Measurements from ENCODE around the gene CEBPG.

CEBPG gene

DNA sequence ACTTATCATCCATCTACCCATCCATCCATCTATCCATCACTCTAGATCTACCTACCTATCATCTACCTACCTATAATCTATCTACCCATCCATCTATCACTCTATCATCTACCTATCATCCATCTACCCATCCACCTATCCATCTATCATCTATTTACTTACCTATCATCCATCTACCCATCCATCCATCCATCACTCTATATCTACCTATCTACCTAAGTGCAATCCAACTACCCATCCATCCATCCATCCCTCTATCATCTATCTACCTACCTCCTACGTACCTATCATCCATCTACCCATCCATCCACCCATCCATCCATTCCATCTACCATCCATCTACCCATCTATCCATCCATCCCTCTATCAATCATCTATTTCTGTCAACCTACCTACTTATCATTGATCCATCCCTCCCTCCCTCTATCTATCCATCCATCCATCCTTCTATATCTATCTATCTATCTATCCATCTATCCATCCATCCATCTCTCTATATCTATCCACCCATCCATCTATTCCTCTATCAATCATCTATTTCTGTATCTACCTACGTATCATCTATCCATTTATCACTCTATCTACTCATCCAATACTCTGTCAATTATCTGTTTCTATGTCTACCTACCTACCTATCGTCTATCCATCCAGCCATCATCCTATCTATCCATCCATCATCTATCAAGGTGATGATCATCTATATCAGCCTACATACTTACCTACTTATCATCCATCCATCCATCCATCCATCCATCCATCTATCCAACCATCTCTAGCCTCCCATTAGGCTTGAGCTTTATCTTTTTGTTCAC is 49.1 kb downstream of the CEBPG start:
- H3K27me3 ChIP-seq (ENCODE audit: insufficient read depth, low read length): no peaks in the 10 kb centered on the region
- peaks cover 14% of the 10 kb centered on the region for H3K4me1 ChIP-seq (ENCODE audit: insufficient read depth, low read length)

GRCh38 chr19:33424181-33424580 is 50.7 kb downstream of the CEBPG start:
- Histone ChIP-seq H3K27me3 (ENCODE audit: insufficient read depth, low read length) (no peaks in the 10 kb centered on the region), H2AFZ (ENCODE audit: low read depth, low read length) (no peak overlapping the region), H3K4me1 (ENCODE audit: insufficient read depth, low read length) (peaks cover 9% of the 10 kb centered on the region)

More for the DNA sequence above, 49.1 kb downstream of the CEBPG start:
- Histone ChIP-seq H3K36me3 (ENCODE audit: insufficient read depth, low read length) (no peaks in the 10 kb centered on the region), H3K4me3 (ENCODE audit: low read length) (no peak overlapping the region), H2AFZ (ENCODE audit: low read depth, low read length) (no peak overlapping the region), H3K9me3 (ENCODE audit: low read length) (no peaks in the 10 kb centered on the region)

GRCh38 chr19:33426621-33427361 is 53.3 kb downstream of the CEBPG start:
- no peak overlapping the region for H2AFZ ChIP-seq (ENCODE audit: low read depth, low read length)
- H3K4me1 ChIP-seq (ENCODE audit: insufficient read depth, low read length): no peaks in the 10 kb centered on the region
- no peaks in the 10 kb centered on the region for H3K36me3 ChIP-seq (ENCODE audit: insufficient read depth, low read length)

More at GRCh38 chr19:33424181-33424580, 50.7 kb downstream of the CEBPG start:
- H3K4me3 ChIP-seq (ENCODE audit: low read length): no peak overlapping the region
- H3K9me3 ChIP-seq (ENCODE audit: low read length): no peaks in the 10 kb centered on the region
- H3K36me3 ChIP-seq (ENCODE audit: insufficient read depth, low read length): no peaks in the 10 kb centered on the region

DNA sequence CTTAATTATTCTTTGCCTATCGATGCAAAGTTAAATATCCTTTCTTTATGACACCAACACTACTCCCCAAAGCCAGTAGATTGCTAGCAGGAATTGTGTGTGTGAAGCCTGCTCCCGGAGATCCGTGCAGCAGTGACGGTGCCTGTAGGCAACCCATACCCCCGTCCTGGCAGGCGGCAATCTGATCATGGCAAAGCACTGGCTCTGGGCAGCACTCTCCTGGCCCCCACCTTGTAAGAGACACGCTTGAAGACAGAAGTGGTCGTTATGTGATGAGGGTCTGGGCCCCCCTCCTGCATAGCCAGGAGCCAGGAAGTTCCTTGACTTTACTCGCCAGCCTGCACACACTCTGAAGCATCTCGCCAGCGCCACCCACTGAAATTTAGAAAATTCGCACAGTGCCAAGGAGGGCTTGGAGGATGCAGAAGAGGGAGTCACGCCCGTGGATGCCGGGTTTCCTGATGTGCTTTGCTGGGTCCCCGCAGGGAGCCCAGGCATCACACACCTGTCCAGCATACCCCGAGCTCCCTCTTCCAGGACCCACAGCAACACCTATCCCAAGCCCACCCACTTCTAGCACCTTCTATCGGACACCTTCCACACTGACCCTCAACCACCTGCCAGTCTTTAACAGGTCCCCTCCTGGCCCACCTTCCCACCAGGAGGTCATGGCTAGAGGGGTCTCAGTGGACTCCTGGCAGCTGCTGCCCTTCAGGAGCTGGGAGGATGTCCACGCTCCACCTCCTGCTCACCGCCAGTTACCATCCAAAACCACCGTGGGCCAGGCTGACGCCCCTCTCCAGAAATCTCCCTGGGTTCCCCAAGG is 54.5 kb downstream of the CEBPG start:
- no peak overlapping the region for H2AFZ ChIP-seq (ENCODE audit: low read depth, low read length)
- no peaks in the 10 kb centered on the region for H3K27me3 ChIP-seq (ENCODE audit: insufficient read depth, low read length)
- H3K36me3 ChIP-seq (ENCODE audit: insufficient read depth, low read length): no peaks in the 10 kb centered on the region
- H3K9me3 ChIP-seq (ENCODE audit: low read length): no peaks in the 10 kb centered on the region
- H3K4me3 ChIP-seq (ENCODE audit: low read length): no peak overlapping the region
- H3K4me1 ChIP-seq (ENCODE audit: insufficient read depth, low read length): peaks cover 2% of the 10 kb centered on the region

More at GRCh38 chr19:33426621-33427361, 53.3 kb downstream of the CEBPG start:
- Histone ChIP-seq H3K9me3 (ENCODE audit: low read length) (no peaks in the 10 kb centered on the region), H3K27me3 (ENCODE audit: insufficient read depth, low read length) (no peaks in the 10 kb centered on the region), H3K4me3 (ENCODE audit: low read length) (no peak overlapping the region)

GRCh38 chr19:33428627-33429125 is 55.2 kb downstream of the CEBPG start:
- Histone ChIP-seq H3K36me3 (ENCODE audit: insufficient read depth, low read length) (no peaks in the 10 kb centered on the region), H2AFZ (ENCODE audit: low read depth, low read length) (no peak overlapping the region), H3K4me3 (ENCODE audit: low read length) (no peak overlapping the region), H3K27me3 (ENCODE audit: insufficient read depth, low read length) (no peaks in the 10 kb centered on the region), H3K9me3 (ENCODE audit: low read length) (no peaks in the 10 kb centered on the region), H3K4me1 (ENCODE audit: insufficient read depth, low read length) (peaks cover 2% of the 10 kb centered on the region)

DNA sequence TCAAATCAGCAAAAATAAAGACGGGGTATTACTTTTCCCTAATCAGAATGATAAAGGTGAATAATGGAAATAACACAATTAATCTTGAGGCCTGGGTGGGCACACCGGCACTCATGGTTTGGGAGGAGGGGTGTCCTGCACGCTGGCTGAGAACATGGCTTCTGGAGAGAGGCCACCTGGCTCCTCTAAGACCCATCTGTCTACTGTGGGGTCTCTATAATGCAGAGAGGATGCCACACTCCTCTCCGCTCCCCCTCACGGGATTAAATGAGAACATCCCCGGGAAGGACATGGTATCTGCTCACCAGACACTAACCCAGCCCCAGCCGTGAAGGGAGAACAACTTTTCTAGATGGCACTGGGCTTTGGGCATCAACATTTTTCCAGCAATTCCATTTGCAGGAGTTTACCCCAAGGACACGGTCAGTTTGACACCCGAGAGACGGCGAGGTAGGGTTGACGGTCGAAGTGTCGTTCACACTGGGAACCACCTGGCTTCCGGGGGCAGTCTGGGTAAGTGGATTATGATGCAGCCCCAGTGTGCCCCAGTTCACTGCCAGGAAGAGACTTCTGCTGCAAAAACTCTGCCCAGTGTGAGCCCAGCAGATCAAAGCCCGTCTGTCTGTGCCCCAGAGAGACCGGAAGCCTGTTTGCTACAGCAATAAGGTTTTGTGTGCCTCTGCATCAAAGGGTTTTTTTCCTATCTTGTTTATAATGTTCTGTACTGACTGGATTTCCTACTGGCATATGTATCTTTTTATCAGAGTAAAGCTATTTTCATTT is 56.6 kb downstream of the CEBPG start:
- H3K27me3 ChIP-seq (ENCODE audit: insufficient read depth, low read length): no peaks in the 10 kb centered on the region
- H3K9me3 ChIP-seq (ENCODE audit: low read length): no peaks in the 10 kb centered on the region
- peaks cover 2% of the 10 kb centered on the region for H3K4me1 ChIP-seq (ENCODE audit: insufficient read depth, low read length)
- no peak overlapping the region for H3K4me3 ChIP-seq (ENCODE audit: low read length)
- no peaks in the 10 kb centered on the region for H3K36me3 ChIP-seq (ENCODE audit: insufficient read depth, low read length)
- no peak overlapping the region for H2AFZ ChIP-seq (ENCODE audit: low read depth, low read length)

DNA sequence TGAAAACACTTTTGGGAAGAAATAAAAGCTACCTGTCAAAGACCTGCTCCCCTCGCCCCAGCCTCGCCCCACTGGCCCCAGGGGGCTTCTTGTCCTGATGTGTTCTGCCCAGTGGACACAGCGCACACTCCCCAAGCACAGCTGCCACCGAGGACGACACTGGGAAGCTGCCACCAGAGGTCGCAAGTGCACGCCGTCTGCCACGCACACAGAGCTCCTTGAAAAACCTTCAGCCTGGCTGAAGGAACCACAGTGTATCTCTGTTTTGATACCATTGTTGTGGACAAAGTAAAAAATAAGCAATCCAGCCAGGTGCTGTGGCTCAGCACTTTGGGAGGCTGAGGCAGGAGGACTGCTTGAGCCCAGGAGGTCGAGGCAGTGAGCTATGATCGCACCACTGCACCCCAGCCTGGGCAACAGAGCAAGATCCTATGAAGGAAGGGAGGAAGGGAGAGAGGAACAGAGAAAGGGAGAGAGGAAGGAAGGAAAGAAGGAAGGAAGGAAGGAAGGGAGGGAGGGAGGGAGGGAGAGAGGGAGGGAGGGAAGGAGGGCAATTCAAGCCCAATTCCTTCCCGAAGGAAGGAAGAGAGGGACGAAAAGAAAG is 57.3 kb downstream of the CEBPG start:
- Histone ChIP-seq H3K4me3 (ENCODE audit: low read length) (no peak overlapping the region), H3K4me1 (ENCODE audit: insufficient read depth, low read length) (peaks cover 8% of the 10 kb centered on the region), H3K27me3 (ENCODE audit: insufficient read depth, low read length) (no peaks in the 10 kb centered on the region), H2AFZ (ENCODE audit: low read depth, low read length) (no peak overlapping the region), H3K9me3 (ENCODE audit: low read length) (no peaks in the 10 kb centered on the region), H3K36me3 (ENCODE audit: insufficient read depth, low read length) (no peaks in the 10 kb centered on the region)

GRCh38 chr19:33432015-33432414 is 58.5 kb downstream of the CEBPG start:
- no peak overlapping the region for H3K4me3 ChIP-seq (ENCODE audit: low read length)
- no peaks in the 10 kb centered on the region for H3K27me3 ChIP-seq (ENCODE audit: insufficient read depth, low read length)
- H3K9me3 ChIP-seq (ENCODE audit: low read length): no peaks in the 10 kb centered on the region
- H2AFZ ChIP-seq (ENCODE audit: low read depth, low read length): no peak overlapping the region
- H3K36me3 ChIP-seq (ENCODE audit: insufficient read depth, low read length): no peaks in the 10 kb centered on the region
- peaks cover 8% of the 10 kb centered on the region for H3K4me1 ChIP-seq (ENCODE audit: insufficient read depth, low read length)
